ENCODE measurements around the gene RNASEH1.

RNASEH1 gene

GRCh38 chr2:3598197-3598910 is 40.2 kb upstream of the RNASEH1 start:
- TF ChIP-seq CTCF (IDR thresholded peaks at IDR 0.05; ENCODE audit: low read length, missing control alignments) = no peak
- no peak for DNase-seq (ENCODE audit: low read depth)
- no peak overlapping the region for H3K4me3 ChIP-seq (replicated peaks; ENCODE audit: low read depth, low read length)

GRCh38 chr2:3597567-3597966 is 39.4 kb upstream of the RNASEH1 start:
- no peak for DNase-seq (ENCODE audit: low read depth)
- TF ChIP-seq CTCF (IDR thresholded peaks at IDR 0.05; ENCODE audit: low read length, missing control alignments) = no peak
- no peak overlapping the region for H3K4me3 ChIP-seq (replicated peaks; ENCODE audit: low read depth, low read length)

GRCh38 chr2:3596901-3597417 is 38.8 kb upstream of the RNASEH1 start:
- no peak for DNase-seq (ENCODE audit: low read depth)
- H3K4me3 ChIP-seq (replicated peaks; ENCODE audit: low read depth, low read length) = no peak overlapping the region
- TF ChIP-seq CTCF (IDR thresholded peaks at IDR 0.05; ENCODE audit: low read length, missing control alignments) = no peak

GRCh38 chr2:3595985-3596384 is 37.9 kb upstream of the RNASEH1 start:
- no peak overlapping the region for H3K4me3 ChIP-seq (replicated peaks; ENCODE audit: low read depth, low read length)
- DNase-seq (ENCODE audit: low read depth) = no peak
- no peak for TF ChIP-seq CTCF (IDR thresholded peaks at IDR 0.05; ENCODE audit: low read length, missing control alignments)

- no peak for DNase-seq (ENCODE audit: low read depth)
- no peak for TF ChIP-seq CTCF (IDR thresholded peaks at IDR 0.05; ENCODE audit: low read length, missing control alignments)
- peak overlapping the region; percentile 42 for H3K4me3 ChIP-seq (replicated peaks; ENCODE audit: low read depth, low read length)
These were observed 37.3 kb upstream of the RNASEH1 start for GRCh38 chr2:3595404-3595803.

- peak; percentile 34 for TF ChIP-seq CTCF (IDR thresholded peaks at IDR 0.05; ENCODE audit: low read length, missing control alignments)
- peak within 1 kb of the TSS; percentile 42 for H3K4me3 ChIP-seq (replicated peaks; ENCODE audit: low read depth, low read length)
- peak; percentile 50 for DNase-seq (ENCODE audit: low read depth)
These were observed 36.6 kb upstream of the RNASEH1 start, which contains the start of gene COLEC11 for GRCh38 chr2:3594493-3595281. Gene COLEC11, plus strand, starts transcription at chr2:3595112. Its CDS starts 9,229 bp downstream, at chr2:3604341.

Measured in fibroblast of pulmonary artery (primary cell).